Measurements from ENCODE around the gene HS6ST3.

HS6ST3 gene

GRCh38 chr13:96397807-96398206 lies 307.9 kb downstream of the HS6ST3 start:
- no peaks in the 10 kb centered on the region for H3K36me3 ChIP-seq (ENCODE audit: insufficient read depth, low read length)
- no peak overlapping the region for H3K4me3 ChIP-seq
- DNase-seq (ENCODE audit: low read depth, low spot score) = no peak
- no peak for TF ChIP-seq POLR2AphosphoS5 (IDR thresholded peaks at IDR 0.05; ENCODE audit: borderline replicate concordance, low read depth, low read length)
- TF ChIP-seq EZH2 (IDR thresholded peaks at IDR 0.05) = no peak
- TF ChIP-seq FOXP2 (optimal IDR thresholded peaks at IDR 0.05; ENCODE audit: control extremely low read depth, extremely low read length, insufficient read depth) = no peak
- H3K9ac ChIP-seq (ENCODE audit: insufficient read length) = no peak overlapping the region
- no peaks in the 10 kb centered on the region for H3K9me3 ChIP-seq (ENCODE audit: low read depth, low read length)
- no peak overlapping the region for H3K27ac ChIP-seq

GRCh38 chr13:96398486-96398885 lies 308.6 kb downstream of the HS6ST3 start:
- Histone ChIP-seq H3K27ac (no peak overlapping the region), H3K4me3 (no peak overlapping the region), H3K9me3 (ENCODE audit: low read depth, low read length) (no peaks in the 10 kb centered on the region), H3K9ac (ENCODE audit: insufficient read length) (no peak overlapping the region), H3K36me3 (ENCODE audit: insufficient read depth, low read length) (no peaks in the 10 kb centered on the region)
- no peak for TF ChIP-seq FOXP2 (optimal IDR thresholded peaks at IDR 0.05; ENCODE audit: control extremely low read depth, extremely low read length, insufficient read depth)
- no peak for TF ChIP-seq POLR2AphosphoS5 (IDR thresholded peaks at IDR 0.05; ENCODE audit: borderline replicate concordance, low read depth, low read length)
- no peak for TF ChIP-seq EZH2 (IDR thresholded peaks at IDR 0.05)
- DNase-seq (ENCODE audit: low read depth, low spot score) = no peak

- no peaks in the 10 kb centered on the region for H3K9me3 ChIP-seq (ENCODE audit: low read depth, low read length)
- H3K36me3 ChIP-seq (ENCODE audit: insufficient read depth, low read length) = no peaks in the 10 kb centered on the region
- DNase-seq (ENCODE audit: low read depth, low spot score) = no peak
- no peak overlapping the region for H3K27ac ChIP-seq
- no peak overlapping the region for H3K4me3 ChIP-seq
- no peak overlapping the region for H3K9ac ChIP-seq (ENCODE audit: insufficient read length)
- TF ChIP-seq EZH2 (IDR thresholded peaks at IDR 0.05) (no peak), POLR2AphosphoS5 (IDR thresholded peaks at IDR 0.05; ENCODE audit: borderline replicate concordance, low read depth, low read length) (no peak), FOXP2 (optimal IDR thresholded peaks at IDR 0.05; ENCODE audit: control extremely low read depth, extremely low read length, insufficient read depth) (no peak)
Measured at GRCh38 chr13:96403241-96403640, 313.3 kb downstream of the HS6ST3 start.

GRCh38 chr13:96403651-96404050 lies 313.7 kb downstream of the HS6ST3 start:
- TF ChIP-seq FOXP2 (optimal IDR thresholded peaks at IDR 0.05; ENCODE audit: control extremely low read depth, extremely low read length, insufficient read depth) = no peak
- TF ChIP-seq POLR2AphosphoS5 (IDR thresholded peaks at IDR 0.05; ENCODE audit: borderline replicate concordance, low read depth, low read length) = no peak
- TF ChIP-seq EZH2 (IDR thresholded peaks at IDR 0.05) = no peak
- Histone ChIP-seq H3K36me3 (ENCODE audit: insufficient read depth, low read length) (no peaks in the 10 kb centered on the region), H3K4me3 (no peak overlapping the region), H3K9ac (ENCODE audit: insufficient read length) (no peak overlapping the region), H3K27ac (no peak overlapping the region), H3K9me3 (ENCODE audit: low read depth, low read length) (no peaks in the 10 kb centered on the region)
- no peak for DNase-seq (ENCODE audit: low read depth, low spot score)

GRCh38 chr13:96415831-96416385 lies 326.0 kb downstream of the HS6ST3 start:
- no peaks in the 10 kb centered on the region for H3K9me3 ChIP-seq (ENCODE audit: low read depth, low read length)
- H3K27ac ChIP-seq = no peak overlapping the region
- no peaks in the 10 kb centered on the region for H3K36me3 ChIP-seq (ENCODE audit: insufficient read depth, low read length)
- H3K4me3 ChIP-seq = no peak overlapping the region
- no peak overlapping the region for H3K9ac ChIP-seq (ENCODE audit: insufficient read length)
- DNase-seq (ENCODE audit: low read depth, low spot score) = no peak
- TF ChIP-seq FOXP2 (optimal IDR thresholded peaks at IDR 0.05; ENCODE audit: control extremely low read depth, extremely low read length, insufficient read depth) = no peak
- TF ChIP-seq EZH2 (IDR thresholded peaks at IDR 0.05) = no peak
- no peak for TF ChIP-seq POLR2AphosphoS5 (IDR thresholded peaks at IDR 0.05; ENCODE audit: borderline replicate concordance, low read depth, low read length)

- TF ChIP-seq EZH2 (IDR thresholded peaks at IDR 0.05) (no peak), POLR2AphosphoS5 (IDR thresholded peaks at IDR 0.05; ENCODE audit: borderline replicate concordance, low read depth, low read length) (no peak), FOXP2 (optimal IDR thresholded peaks at IDR 0.05; ENCODE audit: control extremely low read depth, extremely low read length, insufficient read depth) (no peak)
- Histone ChIP-seq H3K9ac (ENCODE audit: insufficient read length) (no peak overlapping the region), H3K36me3 (ENCODE audit: insufficient read depth, low read length) (no peaks in the 10 kb centered on the region), H3K27ac (no peak overlapping the region), H3K4me3 (no peak overlapping the region), H3K9me3 (ENCODE audit: low read depth, low read length) (no peaks in the 10 kb centered on the region)
- no peak for DNase-seq (ENCODE audit: low read depth, low spot score)
Measured at GRCh38 chr13:96417939-96418685, 328.2 kb downstream of the HS6ST3 start.

- no peak overlapping the region for H3K27ac ChIP-seq
- no peaks in the 10 kb centered on the region for H3K36me3 ChIP-seq (ENCODE audit: insufficient read depth, low read length)
- H3K4me3 ChIP-seq = no peak overlapping the region
- no peak for TF ChIP-seq EZH2 (IDR thresholded peaks at IDR 0.05)
- no peak for TF ChIP-seq POLR2AphosphoS5 (IDR thresholded peaks at IDR 0.05; ENCODE audit: borderline replicate concordance, low read depth, low read length)
- no peak for TF ChIP-seq FOXP2 (optimal IDR thresholded peaks at IDR 0.05; ENCODE audit: control extremely low read depth, extremely low read length, insufficient read depth)
- H3K9me3 ChIP-seq (ENCODE audit: low read depth, low read length) = no peaks in the 10 kb centered on the region
- no peak overlapping the region for H3K9ac ChIP-seq (ENCODE audit: insufficient read length)
- no peak for DNase-seq (ENCODE audit: low read depth, low spot score)
Measured at GRCh38 chr13:96421314-96421713, 331.4 kb downstream of the HS6ST3 start.

- no peak for DNase-seq (ENCODE audit: low read depth, low spot score)
- no peaks in the 10 kb centered on the region for H3K36me3 ChIP-seq (ENCODE audit: insufficient read depth, low read length)
- no peak overlapping the region for H3K9ac ChIP-seq (ENCODE audit: insufficient read length)
- no peak for TF ChIP-seq POLR2AphosphoS5 (IDR thresholded peaks at IDR 0.05; ENCODE audit: borderline replicate concordance, low read depth, low read length)
- no peak for TF ChIP-seq FOXP2 (optimal IDR thresholded peaks at IDR 0.05; ENCODE audit: control extremely low read depth, extremely low read length, insufficient read depth)
- no peak for TF ChIP-seq EZH2 (IDR thresholded peaks at IDR 0.05)
- no peak overlapping the region for H3K27ac ChIP-seq
- H3K4me3 ChIP-seq = no peak overlapping the region
- H3K9me3 ChIP-seq (ENCODE audit: low read depth, low read length) = no peaks in the 10 kb centered on the region
Measured at GRCh38 chr13:96422002-96422401, 332.1 kb downstream of the HS6ST3 start.
